ENCODE data around the gene KCTD10. TPM values are rescaled to one million over a fixed set of nuclear protein-coding genes. Genes with fewer than 3 reads are reported as not detected.

Gene KCTD10
- total and polyA plus RNA-seq, 2 of the 13 experiments (the other 11 are each of a cell fraction or from before 2014, with no cell fraction given), result 6.9 to 25.4 TPM

- Histone ChIP-seq H3K4me1 (ENCODE audit: insufficient read depth, low read length) (no peaks in the 10 kb centered on the region), H3K4me3 (replicated peaks in 1 of 3; ENCODE audit: insufficient read depth in 1 of 3, low read depth in 2 of 3, low read length in 3 of 3) (no peak overlapping the region), H3K27me3 (ENCODE audit: control insufficient read depth in 1 of 2, insufficient read depth in 2 of 2, low read length in 2 of 2) (no peaks in the 10 kb centered on the region; a peak in 1 of 5 replicates), H3K4me2 (ENCODE audit: low read depth, low read length) (no peak overlapping the region), H3K79me2 (ENCODE audit: insufficient read depth, low read length) (no peaks in the 10 kb centered on the region), H3K27ac (ENCODE audit: extremely low read length, insufficient read depth, low read length) (no peak overlapping the region), H2AFZ (ENCODE audit: low read length) (no peak overlapping the region), H4K20me1 (ENCODE audit: insufficient read depth, low read length) (no peaks in the 10 kb centered on the region), H3K9me3 (ENCODE audit: low read length) (no peaks in the 10 kb centered on the region), H3K9ac (ENCODE audit: insufficient read depth, low read depth, low read length) (no peak overlapping the region), H3K36me3 (replicated peaks in 1 of 2; ENCODE audit: control insufficient read depth in 1 of 2, insufficient read depth in 2 of 2, low read length in 2 of 2) (no peaks in the 10 kb centered on the region)
- in situ Hi-C loops (cut with HindIII; ENCODE audit: extremely low pct_ligation_motif_present, low pct_unique_long_range_greater_than_20kb) (no loop called here), intact Hi-C loops (cut with micrococcal nuclease; ENCODE audit: unreplicated experiment) (no loop called here)
- BruUV-seq (replicated peaks), result no TSS peak
- ChIA-PET CTCF (ENCODE audit: low intra/inter-chr PET ratio, low total read pairs) (no interaction called here), POLR2A (no interaction called here)
- no peak for TF ChIP-seq AHR (CRISPR knock-in tag; IDR thresholded peaks at IDR 0.05)
- no peak for TF ChIP-seq ZHX2 (IDR thresholded peaks at IDR 0.05; ENCODE audit: low read depth)
- no peak for TF ChIP-seq ZHX2 (CRISPR knock-in tag; IDR thresholded peaks at IDR 0.05; ENCODE audit: borderline replicate concordance)
- no peak for TF ChIP-seq SATB2 (CRISPR knock-in tag; IDR thresholded peaks at IDR 0.05)
- TF ChIP-seq SOX13 (IDR thresholded peaks at IDR 0.05), result no peak
- no peak for TF ChIP-seq SOX13 (CRISPR knock-in tag; conservative IDR thresholded peaks at IDR 0.05 in 1 of 2, IDR thresholded peaks at IDR 0.05 in 1 of 2)
- no peak for TF ChIP-seq ZNF563 (CRISPR knock-in tag; IDR thresholded peaks at IDR 0.05)
- no peak for TF ChIP-seq SP5 (CRISPR knock-in tag; IDR thresholded peaks at IDR 0.05; ENCODE audit: borderline replicate concordance, low read depth)
- no peak for TF ChIP-seq SNAPC2 (CRISPR knock-in tag; IDR thresholded peaks at IDR 0.05)
- TF ChIP-seq ZNF414 (CRISPR knock-in tag; IDR thresholded peaks at IDR 0.05), result no peak
- no peak for TF ChIP-seq PCBP1 (IDR thresholded peaks at IDR 0.05; ENCODE audit: borderline replicate concordance, low read depth, low read length)
- peak; percentile 98 for TF ChIP-seq ATF7 (IDR thresholded peaks at IDR 0.05)
- no peak for TF ChIP-seq ATF7 (CRISPR knock-in tag; IDR thresholded peaks at IDR 0.05)
- peak; percentile 98 for TF ChIP-seq CREB1 (IDR thresholded peaks at IDR 0.05)
- TF ChIP-seq CREB1 (CRISPR knock-in tag; IDR thresholded peaks at IDR 0.05), result no peak
- TF ChIP-seq KDM4B (CRISPR knock-in tag; IDR thresholded peaks at IDR 0.05), result no peak
- TF ChIP-seq ZMYM3 (CRISPR knock-in tag; IDR thresholded peaks at IDR 0.05), result peak; percentile 33; the same call in 1 of the 2 replicates
- WGBS (ENCODE audit: low lambda C conversion rate), result 28% methylated on average over 6 of the region's 8 CpGs
- FAIRE-seq, result no peak
- DNase-seq (ENCODE audit: low spot score), result no peak
- ATAC-seq, result no peak
Measured at GRCh38 chr12:109421355-109422087, 55.6 kb downstream of the KCTD10 start.

All from HepG2 (cell line).